ENCODE measurements around the gene MINDY3. TPM values are rescaled to one million over a fixed set of nuclear protein-coding genes. Genes with fewer than 3 reads are reported as not detected.

MINDY3 gene
- polyA plus RNA-seq, 1 donor: 28.9 TPM

DNA sequence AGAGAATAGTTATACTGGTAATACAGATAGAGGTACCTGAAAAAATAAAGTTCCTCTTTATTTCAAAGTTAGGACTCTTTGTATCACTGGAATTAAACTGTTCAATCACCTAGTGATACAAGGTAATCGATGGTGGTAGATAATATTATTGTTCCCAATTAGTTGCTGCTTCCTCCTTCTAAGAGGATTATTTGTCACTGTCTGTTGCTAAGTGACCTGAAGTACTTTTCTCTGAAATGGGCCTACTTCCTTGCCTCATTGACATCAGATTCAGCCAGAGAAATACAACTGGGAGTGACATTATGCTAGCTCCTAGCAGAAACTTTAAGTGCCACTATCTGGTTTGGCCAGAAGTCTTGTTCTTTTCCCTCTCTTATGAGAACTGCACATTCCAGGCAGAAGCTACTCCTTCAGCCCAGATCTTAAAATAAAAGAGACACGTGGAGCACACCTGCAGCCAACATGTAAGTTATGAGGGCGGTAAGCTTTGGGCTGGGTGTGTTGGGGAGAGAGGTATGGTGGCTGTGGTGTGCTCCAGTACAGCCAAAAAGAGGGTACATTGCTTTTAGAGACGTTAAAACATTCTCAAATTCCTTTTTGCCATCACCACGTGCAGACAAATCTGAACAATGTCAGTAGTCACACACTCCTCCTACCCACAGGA lies 54.8 kb downstream of the MINDY3 start:
- DNase-seq: no peak

DNA sequence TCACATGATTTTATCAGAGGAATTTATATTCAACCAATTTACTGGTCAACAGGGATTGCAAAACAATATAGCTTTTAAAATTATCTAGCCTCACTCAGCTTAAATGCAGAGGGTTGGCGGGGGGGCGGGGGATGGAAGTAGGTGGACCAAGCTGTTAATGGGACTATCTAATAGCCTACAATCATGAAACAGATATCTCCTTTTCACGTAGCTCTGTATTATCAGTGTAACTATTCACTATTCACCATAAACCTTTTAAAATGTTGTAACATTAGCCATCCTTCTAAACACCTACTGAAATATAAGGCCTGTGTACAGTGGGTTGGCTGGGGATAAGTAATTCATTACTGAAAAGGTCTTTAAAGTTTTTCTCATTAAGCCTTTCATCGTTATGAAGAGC lies 56.2 kb downstream of the MINDY3 start:
- no peak for DNase-seq

DNA sequence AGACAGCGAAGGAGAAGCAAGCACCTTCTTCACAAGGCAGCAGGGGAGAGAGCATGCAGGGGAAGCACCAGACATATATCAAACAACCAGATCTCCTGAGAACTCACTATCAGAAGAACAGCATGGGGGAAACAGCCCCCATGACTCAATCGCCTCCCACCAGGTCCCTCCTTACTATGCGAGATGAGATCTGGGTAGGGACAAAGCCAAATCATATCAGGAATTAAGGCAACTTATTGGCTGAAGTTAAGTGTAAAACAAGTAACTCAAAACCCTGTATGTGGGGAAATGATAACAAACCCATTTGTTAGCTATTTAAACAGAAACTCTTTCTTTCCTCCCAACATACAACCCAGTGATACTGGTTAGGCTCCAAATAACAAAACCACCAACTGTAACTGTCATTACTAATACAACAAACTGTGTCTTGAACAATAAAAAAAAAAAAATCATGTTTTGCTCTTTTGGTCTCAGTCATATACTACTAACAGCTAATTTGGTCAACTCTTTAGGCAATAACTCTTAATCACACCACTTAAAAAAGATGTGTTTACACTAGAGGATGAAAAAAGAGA lies 57.8 kb downstream of the MINDY3 start:
- DNase-seq: no peak

DNA sequence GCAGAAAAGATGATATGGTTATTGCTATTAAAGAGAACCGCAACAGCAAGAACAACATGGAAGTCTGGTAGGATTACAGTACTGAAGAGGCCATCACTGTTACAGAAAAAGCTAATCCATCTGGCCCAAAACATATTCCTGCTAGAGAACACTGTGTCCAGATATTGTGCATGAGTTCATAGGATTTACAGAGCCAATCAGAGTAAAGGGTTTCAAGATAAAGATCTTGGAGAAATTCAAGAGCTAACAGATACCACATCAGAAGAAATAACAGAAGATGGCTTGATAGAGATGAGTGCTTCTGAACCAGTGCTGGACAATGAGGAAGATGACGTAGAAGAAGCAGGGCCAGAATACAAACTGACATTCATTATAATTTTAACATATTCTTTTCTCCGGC lies 58.7 kb downstream of the MINDY3 start:
- DNase-seq: no peak

DNA sequence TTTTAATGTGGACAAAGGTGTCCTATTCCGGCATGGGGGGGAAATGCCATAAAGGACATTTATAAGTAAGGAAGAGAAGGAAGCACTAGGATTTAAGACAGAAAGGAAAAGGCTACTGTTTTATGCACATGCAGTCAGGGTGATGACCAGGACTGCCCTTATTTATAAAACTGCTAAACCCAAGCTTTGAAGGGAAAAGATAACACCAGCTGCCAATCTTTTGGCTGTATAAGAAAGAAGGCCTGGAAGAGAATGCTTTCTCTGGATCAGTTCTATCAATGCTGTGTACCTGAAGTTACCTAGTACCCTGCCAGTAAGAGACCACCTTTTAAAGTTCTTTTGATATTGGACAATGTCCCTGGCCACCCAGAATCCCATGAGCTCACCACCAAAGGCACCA lies 59.2 kb downstream of the MINDY3 start:
- no peak for DNase-seq

DNA sequence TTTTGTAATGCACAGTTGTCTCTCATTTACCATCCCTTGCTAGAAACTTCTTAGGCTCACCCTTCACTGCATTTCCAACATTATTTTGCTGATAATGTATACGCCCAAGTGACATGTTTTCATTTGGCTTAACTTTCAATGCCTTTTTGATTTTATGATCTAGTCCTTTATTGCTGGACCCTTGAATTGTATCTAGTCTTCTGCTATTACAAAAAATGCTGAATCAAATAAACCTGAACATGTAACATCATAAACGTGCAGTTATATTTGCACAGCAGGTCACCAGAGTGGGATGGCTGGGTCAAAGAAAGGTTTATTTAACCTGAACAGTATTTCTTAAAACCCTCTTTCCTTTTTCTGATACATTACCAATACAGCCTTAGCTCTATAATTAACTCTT lies 63.0 kb downstream of the MINDY3 start:
- DNase-seq: no peak

DNA sequence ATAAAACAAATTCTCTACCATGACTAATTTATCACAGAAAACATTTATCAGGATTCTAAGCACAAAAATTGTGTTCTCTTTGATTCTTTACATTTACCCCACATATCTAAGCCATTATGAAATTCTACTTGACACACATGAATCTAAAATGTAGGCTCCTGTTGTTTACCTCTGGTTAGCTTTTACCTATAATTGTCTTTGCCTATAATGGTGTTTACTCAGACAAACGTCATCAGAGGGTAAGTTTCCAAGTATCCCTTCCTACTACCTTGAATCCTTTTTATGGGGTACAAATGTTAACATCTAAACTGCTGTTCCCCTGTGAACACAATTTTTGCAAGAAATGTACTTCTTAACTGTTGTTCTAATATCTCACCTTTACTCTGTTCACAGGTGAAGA lies 63.5 kb downstream of the MINDY3 start:
- no peak for DNase-seq

DNA sequence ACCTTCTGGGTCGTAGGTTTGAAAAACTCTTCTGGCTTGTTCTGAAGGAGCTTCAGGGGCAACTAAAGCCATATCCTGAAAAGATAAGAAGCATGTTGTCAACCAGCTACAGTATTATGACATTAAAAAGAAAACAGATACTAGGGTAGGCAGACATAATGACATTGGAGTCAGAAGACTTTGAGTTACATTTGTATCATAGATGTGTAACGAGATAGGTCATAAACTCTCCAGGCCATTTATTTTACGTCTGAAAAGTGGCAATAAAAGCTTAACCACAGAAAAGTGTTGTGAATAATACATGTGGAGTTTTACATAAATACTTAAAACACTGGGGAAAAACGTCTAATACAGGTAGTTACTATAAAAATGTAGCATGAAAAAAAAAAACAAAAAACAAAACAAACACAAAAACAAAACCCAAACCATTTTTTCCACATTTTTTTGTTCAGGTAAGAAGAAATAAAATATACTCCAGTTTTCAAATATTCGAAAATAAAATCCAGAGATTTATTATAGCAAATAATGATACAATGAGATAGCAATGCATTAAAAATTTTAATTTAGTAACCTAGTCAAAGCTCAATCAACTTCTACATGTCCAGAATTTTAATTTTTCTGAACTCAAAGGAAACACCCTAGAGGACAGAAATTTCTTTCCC lies 64.1 kb downstream of the MINDY3 start:
- no peak for DNase-seq

DNA sequence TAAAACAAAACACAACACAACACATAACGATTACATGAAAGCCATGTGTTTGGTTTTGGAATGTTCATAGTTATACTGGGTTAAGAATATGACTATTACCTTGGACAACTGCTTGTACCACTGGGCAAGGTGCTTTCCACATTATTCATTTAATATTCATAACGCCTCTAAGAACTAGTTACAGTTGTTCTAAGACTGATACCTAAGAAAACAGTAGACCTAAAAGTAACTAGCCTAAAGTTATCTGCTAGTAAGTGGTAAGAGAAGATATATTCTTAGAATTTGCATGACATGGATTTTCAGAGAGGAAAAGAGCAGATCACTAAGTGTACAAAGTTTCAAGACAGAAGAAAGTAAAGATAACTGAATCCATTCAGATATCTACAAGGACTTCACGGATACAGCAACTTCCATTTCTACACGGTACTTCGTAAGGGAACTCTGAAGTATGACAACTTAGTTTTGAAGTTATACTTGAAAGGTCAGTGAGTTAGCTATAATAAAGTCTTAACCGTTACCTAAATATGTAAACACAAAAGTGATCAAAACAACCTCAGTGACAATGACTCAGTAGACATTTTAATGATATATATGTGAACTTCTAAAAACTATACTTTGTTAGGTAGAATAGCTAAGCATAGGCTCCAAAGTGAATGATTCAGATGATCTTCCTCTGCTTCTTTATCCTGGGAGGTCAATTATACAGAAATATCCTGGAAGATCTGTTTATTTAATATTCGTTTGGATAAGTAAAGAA lies 65.1 kb downstream of the MINDY3 start:
- no peak for DNase-seq

DNA sequence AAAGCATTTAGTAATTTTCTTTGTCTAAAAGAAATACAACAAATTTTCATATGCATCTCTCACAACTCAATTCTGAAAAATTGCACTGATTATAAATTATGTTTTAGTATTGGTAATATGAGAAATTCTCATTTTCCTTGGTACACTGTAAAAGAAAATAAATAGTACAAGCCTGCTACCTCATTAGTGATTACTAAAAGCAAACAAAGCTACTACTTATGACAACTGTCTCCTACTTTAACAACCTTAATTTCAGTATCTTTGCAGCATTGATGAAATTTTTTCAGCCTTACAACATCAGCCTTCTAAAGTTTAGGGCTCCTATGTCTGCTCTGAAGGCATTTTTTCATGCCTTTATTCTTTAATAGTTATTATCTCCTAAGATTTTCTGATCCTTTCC lies 65.7 kb downstream of the MINDY3 start:
- no peak for DNase-seq

DNA sequence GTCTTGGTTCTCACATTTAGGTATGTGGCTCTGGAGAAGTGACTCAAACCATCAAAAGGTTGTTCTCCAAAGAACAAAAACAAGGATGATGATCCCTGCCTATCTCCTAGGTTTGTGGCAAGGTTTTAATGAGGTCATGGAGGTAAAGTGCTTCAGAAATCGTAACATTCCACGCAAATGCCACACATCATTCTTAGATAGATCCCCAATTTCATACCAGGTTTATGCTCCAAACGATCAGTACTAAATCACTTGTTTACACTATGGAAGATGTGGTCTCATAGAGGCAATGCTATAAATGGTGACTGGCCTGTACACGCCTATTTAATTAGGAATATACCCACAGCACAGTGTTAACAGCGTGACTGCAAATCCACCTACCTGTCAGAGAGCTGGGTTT lies 66.6 kb downstream of the MINDY3 start:
- no peak for DNase-seq

DNA sequence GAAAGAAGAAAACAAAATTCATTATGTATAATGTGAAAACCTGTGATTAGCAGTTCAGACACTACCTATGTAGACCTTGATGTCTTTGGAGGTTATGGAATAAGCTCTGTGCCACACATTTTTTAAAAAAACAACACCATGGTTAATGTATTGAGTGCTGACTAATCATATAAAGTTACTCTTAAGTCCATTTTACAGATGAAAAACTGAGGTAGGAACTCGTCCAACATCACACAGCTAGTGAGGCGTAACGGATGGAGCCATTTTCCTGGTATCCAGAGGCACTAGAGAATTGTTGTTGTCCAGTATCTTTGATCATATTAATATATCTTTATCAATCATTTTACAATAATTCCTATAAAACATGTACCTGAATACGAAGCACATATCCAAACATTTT lies 67.5 kb downstream of the MINDY3 start:
- DNase-seq: no peak

DNA sequence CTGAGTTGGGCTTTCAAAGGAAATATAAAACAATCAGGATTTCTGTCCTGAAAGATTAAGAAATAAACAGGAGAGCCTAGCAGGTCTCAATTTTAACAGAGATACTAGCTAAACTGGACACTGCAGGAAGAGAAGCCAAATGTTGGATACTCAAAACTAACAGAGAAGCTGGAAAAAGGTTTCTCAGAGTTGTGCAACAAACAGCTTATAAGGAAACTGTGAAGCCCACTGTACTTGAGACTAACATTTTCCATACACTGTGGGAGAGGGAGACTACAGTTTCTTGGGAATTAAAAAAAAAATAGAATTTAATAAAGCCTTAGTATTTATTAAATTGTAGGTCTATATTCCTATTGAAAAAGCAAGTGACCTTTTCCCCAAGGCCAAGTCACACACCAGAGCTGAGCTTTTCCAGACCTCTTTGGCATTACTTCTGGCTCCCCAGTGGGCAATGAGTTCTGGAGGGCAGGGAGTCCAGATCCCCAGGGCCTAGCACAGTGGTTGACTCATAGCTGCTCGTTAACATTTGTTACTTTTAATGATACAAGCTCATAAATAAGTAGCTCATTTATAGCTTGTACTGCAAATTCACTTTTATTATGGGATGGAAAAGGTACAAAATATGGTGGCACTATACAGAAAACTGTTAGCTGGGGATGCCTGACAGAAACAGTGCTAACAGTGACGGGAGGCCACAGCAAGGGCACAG lies 68.3 kb downstream of the MINDY3 start:
- DNase-seq: no peak

DNA sequence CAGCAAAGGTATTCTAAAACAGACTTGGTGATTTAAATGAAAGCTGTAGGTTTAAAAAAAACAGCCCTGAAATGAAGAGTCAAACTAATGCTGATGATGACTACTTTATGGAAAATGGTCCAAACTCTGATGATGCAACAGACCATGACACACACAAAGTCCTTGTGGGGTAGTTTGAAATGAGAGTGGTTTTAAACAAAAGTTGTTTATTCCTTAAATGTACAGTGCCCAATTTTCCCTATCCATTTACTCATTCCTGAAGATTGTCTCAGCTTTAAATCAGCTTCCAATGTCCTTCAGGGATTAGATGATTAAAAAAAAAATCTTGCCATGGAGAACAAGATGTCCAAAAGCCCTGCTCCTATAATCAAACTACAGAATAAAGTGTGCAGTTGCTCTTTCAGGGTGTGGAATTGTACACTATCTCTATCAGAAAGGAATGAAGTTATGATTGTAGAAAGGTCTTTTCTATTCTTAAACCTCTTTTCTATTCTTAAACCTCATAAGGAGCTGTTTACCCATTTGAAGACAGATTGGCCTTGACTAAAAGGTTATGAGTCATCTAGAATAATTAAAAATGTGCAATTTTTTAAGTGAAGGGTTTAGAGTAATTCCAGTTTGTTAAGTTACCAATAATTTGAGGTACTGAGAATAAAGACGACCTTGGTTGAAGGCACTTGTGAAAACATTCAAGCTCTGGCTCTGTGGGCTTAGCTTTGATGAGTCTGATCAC lies 70.3 kb downstream of the MINDY3 start:
- DNase-seq: peak; percentile 21

DNA sequence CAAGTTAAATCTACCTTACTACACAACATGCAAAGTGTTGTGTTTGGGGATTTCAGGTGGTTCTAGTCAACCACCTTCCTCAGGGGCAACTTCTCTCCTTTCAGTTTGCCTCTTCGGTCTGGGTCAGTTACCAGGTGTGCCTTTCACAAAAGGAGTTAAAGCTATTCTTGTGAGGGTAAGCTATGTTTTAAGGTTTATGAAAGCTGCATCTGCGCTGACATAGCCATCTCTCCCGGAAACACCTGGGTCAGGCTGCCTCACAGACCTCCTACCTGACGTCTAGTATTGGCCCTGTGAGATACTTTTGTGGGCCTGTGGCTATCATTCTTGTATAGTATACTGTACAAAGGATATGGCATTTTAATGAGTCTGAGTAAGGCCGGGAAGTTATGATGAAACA lies 72.9 kb downstream of the MINDY3 start:
- DNase-seq: no peak

DNA sequence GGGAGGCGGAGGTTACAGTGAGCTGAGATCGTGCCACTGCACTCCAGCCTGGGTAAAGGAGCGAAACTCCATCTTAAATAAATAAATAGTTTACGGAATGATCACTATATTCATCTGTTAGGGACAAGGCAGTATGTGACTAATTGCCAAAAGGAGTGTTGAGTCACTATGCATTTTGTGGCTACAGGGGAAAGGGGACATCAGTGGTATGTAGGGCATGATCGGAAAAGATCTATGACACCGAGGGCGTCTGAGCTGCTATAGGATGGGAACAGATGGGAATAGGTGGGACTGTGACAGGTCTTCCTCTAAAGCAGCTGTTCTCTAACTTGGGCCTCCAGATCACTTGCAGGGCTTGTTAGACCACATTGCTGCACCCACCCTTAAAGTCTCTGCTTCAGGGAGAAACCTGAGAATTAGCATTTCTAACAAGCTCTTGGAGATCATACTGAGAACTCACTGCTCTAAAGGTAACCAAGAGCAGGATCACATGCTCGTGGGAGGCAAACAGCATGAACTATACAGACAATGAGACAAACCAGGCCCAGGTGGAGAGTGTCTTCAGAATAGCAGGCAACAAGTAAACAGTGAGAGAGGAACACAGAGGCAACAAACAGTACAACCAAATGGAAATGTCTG lies 75.5 kb downstream of the MINDY3 start:
- no peak for DNase-seq

DNA sequence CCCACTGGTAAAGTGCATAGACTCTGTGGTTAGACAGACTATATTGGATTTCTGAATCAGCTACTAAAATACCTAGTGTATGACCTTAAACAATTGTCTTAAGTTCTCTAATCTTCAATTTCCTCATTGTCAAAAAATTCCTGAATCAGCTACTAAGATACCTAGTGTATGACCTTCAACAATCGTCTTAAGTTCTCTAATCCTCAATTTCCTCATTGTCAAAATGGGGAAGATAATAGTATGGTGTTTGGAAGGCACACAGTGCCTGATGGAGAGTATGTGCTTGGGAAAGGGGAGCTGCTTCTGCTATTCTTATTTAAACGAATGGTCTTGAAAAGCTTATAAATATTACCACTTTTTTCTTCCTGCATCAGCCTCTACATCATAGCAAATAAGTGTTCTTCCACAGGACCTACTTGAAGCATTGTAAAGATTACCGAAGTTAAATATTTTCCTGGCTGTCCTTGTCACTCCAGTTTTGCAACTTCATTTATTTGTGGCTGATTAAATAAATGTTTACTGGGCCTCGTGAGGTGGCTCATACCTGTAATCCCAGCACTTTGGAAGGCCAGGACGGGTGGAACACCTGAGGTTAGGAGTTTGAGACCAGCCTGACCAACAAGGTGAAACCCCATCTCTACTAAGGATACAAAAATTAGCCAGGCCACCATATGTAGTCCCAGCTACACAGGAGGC lies 76.2 kb downstream of the MINDY3 start:
- no peak for DNase-seq

DNA sequence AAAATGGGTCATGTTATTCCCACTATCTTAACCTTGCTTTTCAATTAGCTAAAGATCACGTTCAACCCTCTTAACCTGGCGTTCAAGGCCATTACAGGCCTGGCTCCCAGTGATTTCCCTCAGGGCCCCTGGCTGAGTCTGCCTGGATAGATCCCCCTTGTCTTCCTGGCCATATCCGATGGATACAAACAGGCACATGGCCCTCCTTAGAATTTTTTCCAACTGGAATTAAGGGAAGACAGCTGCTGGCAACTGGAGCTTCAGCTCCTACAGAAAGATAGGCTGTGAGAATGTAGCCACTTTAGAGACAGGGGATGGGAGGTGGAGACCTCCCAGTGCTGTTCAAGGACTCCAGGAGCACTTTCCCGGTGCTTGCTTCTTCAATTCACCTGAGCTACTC lies 77.5 kb downstream of the MINDY3 start:
- no peak for DNase-seq

DNA sequence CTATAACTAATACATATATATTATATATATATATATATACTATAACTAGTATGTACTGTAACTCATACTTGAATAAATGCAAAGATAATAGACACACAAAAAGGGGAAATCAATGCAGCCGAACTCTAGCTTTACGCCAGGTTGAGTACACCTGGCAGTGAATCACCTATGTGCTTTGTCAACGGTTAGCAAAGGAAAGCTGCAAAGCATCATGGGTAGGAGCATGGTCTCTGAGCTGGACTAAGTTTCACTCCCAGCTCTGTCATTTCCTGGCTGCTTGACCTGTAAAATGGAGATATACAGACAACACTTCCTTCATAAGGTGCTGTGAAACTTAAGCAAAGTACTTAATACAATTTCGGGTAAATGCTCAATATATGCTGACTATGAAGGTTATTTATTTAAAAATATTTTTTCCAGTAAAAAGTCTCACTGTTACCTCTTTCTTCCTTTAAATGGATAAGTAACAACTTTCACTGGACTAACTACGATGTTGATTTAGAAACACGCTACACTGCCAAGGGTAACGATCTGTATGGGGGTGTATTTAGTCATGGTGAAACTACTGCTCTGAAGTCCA lies 78.8 kb downstream of the MINDY3 start:
- no peak for DNase-seq

DNA sequence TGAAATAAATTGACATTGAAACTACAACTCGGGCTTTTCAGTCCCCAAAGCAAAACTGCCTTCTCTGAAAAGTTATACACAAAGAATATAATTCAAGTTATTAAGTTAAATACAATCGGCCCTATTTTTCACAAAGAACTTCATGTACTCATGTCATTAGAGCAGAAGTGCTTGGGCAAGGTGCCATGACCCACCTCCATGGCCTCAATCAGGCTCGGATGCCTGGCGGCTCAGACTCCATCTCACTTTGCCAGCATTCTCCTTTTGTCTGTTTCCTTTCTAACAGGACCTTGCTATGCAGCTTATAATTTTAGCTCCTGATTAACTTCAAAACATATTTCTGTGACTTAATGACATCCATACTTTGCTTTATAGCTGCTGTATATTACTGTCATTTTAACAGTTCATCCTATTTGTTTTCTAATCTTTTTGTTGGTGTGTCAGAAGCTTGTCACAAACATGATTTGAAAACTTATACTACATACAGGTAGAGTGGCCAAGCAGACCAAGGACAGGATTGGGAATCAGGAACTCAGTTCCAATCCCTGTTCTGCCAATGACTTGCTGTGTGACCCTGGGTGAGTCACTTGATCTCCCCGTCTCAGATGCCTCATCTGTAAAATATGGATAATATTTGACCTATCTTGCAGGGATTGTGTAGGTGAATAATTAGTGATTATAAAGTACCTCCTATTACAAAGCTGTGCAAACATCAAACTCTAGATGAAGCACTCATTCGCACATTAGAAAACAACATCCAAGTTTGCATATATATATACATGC lies 79.8 kb downstream of the MINDY3 start:
- no peak for DNase-seq

Measured in hindlimb muscle (tissue), 1 donor.